ENCODE measurements around the gene POU4F3.

- TF ChIP-seq CTCF (IDR thresholded peaks at IDR 0.05) (no peak), EP300 (IDR thresholded peaks at IDR 0.05) (no peak)
Measured at GRCh38 chr5:146337264-146337904, 1.3 kb upstream of the POU4F3 start.

All from stomach (tissue), 4 donors.